HG03442 (cell line): ENCODE results near the gene XYLT1.

Experiments
- ATAC-seq: cut with Tn5 transposase; IDR thresholded peaks from one replicate; pipeline ENCODE4 v1.9.1; 2021; ENCODE audit warnings: mild to moderate bottlenecking, moderate library complexity; ENCODE audit not compliant: unreplicated experiment

The XYLT1 gene

GRCh38 chr16:17377360-17378324 lies 93.1 kb downstream of the XYLT1 start:
- ATAC-seq = peak; percentile 52

GRCh38 chr16:17375461-17376304 lies 95.1 kb downstream of the XYLT1 start:
- ATAC-seq = no peak

GRCh38 chr16:17374668-17375255 lies 96.0 kb downstream of the XYLT1 start:
- no peak for ATAC-seq

GRCh38 chr16:17373533-17373932 lies 97.2 kb downstream of the XYLT1 start:
- no peak for ATAC-seq

GRCh38 chr16:17372386-17372785 lies 98.4 kb downstream of the XYLT1 start:
- no peak for ATAC-seq

GRCh38 chr16:17371299-17371698 lies 99.5 kb downstream of the XYLT1 start:
- ATAC-seq = no peak

- no peak for ATAC-seq
Measured at GRCh38 chr16:17370731-17371285, 100.0 kb downstream of the XYLT1 start.

- ATAC-seq = no peak
Measured at GRCh38 chr16:17370223-17370707, 100.5 kb downstream of the XYLT1 start.

- ATAC-seq = no peak
Measured at GRCh38 chr16:17369421-17370222, 101.1 kb downstream of the XYLT1 start.

- no peak for ATAC-seq
Measured at GRCh38 chr16:17368951-17369350, 101.8 kb downstream of the XYLT1 start.

- ATAC-seq = no peak
Measured at GRCh38 chr16:17368446-17368845, 102.3 kb downstream of the XYLT1 start.

GRCh38 chr16:17367923-17368322 lies 102.8 kb downstream of the XYLT1 start:
- no peak for ATAC-seq

GRCh38 chr16:17367036-17367435 lies 103.7 kb downstream of the XYLT1 start:
- ATAC-seq = no peak

GRCh38 chr16:17366299-17366961 lies 104.3 kb downstream of the XYLT1 start:
- ATAC-seq = no peak

- ATAC-seq = no peak
Measured at GRCh38 chr16:17365591-17366298, 105.0 kb downstream of the XYLT1 start.

- ATAC-seq = no peak
Measured at GRCh38 chr16:17365211-17365541, 105.6 kb downstream of the XYLT1 start.

GRCh38 chr16:17364319-17365210 lies 106.2 kb downstream of the XYLT1 start:
- no peak for ATAC-seq

GRCh38 chr16:17362946-17363345 lies 107.8 kb downstream of the XYLT1 start:
- ATAC-seq = no peak
